Measurements from ENCODE around the gene ADGRE2.
"Not testable (repeated sequence)": the region's sequence is repeated elsewhere in the genome, so short reads cannot be mapped to it uniquely, and the experiment has no call there.

The ADGRE2 gene

GRCh38 chr19:14778110-14778845 lies at the start of gene ADGRE2:
ADGRE2 (minus strand) TSS chr19:14778560; CDS start chr19:14776756, 1,804 bp downstream.
- DNase-seq (ENCODE audit: low spot score): not testable (repeated sequence)

- DNase-seq (ENCODE audit: low spot score): no peak
These were observed 47.6 kb upstream of the ADGRE2 start for GRCh38 chr19:14826006-14826405.

GRCh38 chr19:14821937-14822336 lies 43.6 kb upstream of the ADGRE2 start:
- DNase-seq (ENCODE audit: low spot score): no peak

GRCh38 chr19:14818588-14818987 lies 40.2 kb upstream of the ADGRE2 start:
- no peak for DNase-seq (ENCODE audit: low spot score)

- DNase-seq (ENCODE audit: low spot score): no peak
These were observed 38.7 kb upstream of the ADGRE2 start for GRCh38 chr19:14817052-14817451.

- no peak for DNase-seq (ENCODE audit: low spot score)
These were observed 36.8 kb upstream of the ADGRE2 start for GRCh38 chr19:14814982-14815652.

GRCh38 chr19:14809272-14810057 lies 31.1 kb upstream of the ADGRE2 start:
- DNase-seq (ENCODE audit: low spot score): no peak

GRCh38 chr19:14804765-14805164 lies 26.4 kb upstream of the ADGRE2 start:
- no peak for DNase-seq (ENCODE audit: low spot score)

- DNase-seq (ENCODE audit: low spot score): no peak
These were observed 20.4 kb upstream of the ADGRE2 start for GRCh38 chr19:14798760-14799159.

GRCh38 chr19:14796021-14796420 lies 17.7 kb upstream of the ADGRE2 start:
- no peak for DNase-seq (ENCODE audit: low spot score)

- DNase-seq (ENCODE audit: low spot score): no peak
These were observed 16.8 kb upstream of the ADGRE2 start for GRCh38 chr19:14795078-14795721.

GRCh38 chr19:14792250-14792649 lies 13.9 kb upstream of the ADGRE2 start:
- not testable (repeated sequence) for DNase-seq (ENCODE audit: low spot score)

GRCh38 chr19:14786421-14786851 lies 8.1 kb upstream of the ADGRE2 start:
- no peak for DNase-seq (ENCODE audit: low spot score)

GRCh38 chr19:14785102-14785793 lies 6.9 kb upstream of the ADGRE2 start:
- not testable (repeated sequence) for DNase-seq (ENCODE audit: low spot score)

GRCh38 chr19:14784730-14785101 lies 6.4 kb upstream of the ADGRE2 start:
- not testable (repeated sequence) for DNase-seq (ENCODE audit: low spot score)

- not testable (repeated sequence) for DNase-seq (ENCODE audit: low spot score)
These were observed 5.1 kb upstream of the ADGRE2 start for GRCh38 chr19:14783410-14783998.

GRCh38 chr19:14782626-14783409 lies 4.5 kb upstream of the ADGRE2 start:
- DNase-seq (ENCODE audit: low spot score): no peak

- not testable (repeated sequence) for DNase-seq (ENCODE audit: low spot score)
These were observed 3.6 kb upstream of the ADGRE2 start for GRCh38 chr19:14781713-14782536.

GRCh38 chr19:14780622-14781225 lies 2.4 kb upstream of the ADGRE2 start:
- not testable (repeated sequence) for DNase-seq (ENCODE audit: low spot score)

Measured in HuH-7.5 (cell line).